Gastroesophageal sphincter (tissue), 3 donors: ENCODE data around the gene NUAK1.

ENCODE experiments used
- CTCF ChIP-seq, 4 experiments: fragments of 200-600 bp in 2 of 4; fragments of 450-650 bp in 2 of 4; sonication (generic) in 1 of 4; IDR thresholded peaks; one replicate each; pipeline ENCODE4 v1.5.1; 2017 to 2019; ENCODE audit warnings: antibody characterized with exemption in 4 of 4, mild to moderate bottlenecking in 2 of 4, moderate library complexity in 2 of 4
- EP300 ChIP-seq: sonication (generic); formaldehyde crosslinking; IDR thresholded peaks from one replicate; pipeline ENCODE4 v1.6.1; 2017; ENCODE audit warnings: antibody characterized with exemption, mild to moderate bottlenecking
- POLR2A ChIP-seq, 2 donors: fragments of 450-650 bp; IDR thresholded peaks; one replicate each; pipeline ENCODE4 v1.6.1; 2017; ENCODE audit warnings: antibody characterized with exemption in 2 of 2, mild to moderate bottlenecking in 2 of 2, moderate library complexity in 1 of 2
- POLR2AphosphoS5 ChIP-seq: sonication (generic); formaldehyde crosslinking; IDR thresholded peaks from one replicate; pipeline ENCODE4 v1.6.1; 2017; ENCODE audit warnings: antibody characterized with exemption

DNA sequence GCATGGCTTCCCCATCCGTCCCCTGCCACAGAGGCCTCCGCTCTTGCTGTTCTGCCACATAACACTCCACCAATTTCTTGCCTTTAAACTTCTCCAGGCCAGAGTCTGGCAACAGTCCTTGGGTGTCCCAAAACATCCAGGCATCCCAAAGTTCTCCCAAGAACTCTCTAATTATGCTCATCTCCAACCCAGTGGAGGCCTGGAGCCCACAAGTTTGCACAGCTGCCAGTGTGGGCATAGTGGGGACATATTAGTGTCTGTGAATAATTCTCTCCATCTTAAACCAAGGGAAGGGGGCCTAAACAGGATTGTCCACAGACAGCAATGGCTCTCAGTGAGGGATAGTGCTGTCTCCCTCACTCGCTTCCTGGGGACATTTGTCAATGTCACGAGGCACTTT is 124.8 kb downstream of the NUAK1 start:
- TF ChIP-seq CTCF (IDR thresholded peaks at IDR 0.05) (no peak), POLR2A (IDR thresholded peaks at IDR 0.05) (no peak), POLR2AphosphoS5 (no peak), EP300 (no peak)
